GM10248 (cell line): ENCODE measurements around the gene EPS8L1.
"Not testable (repeated sequence)": the region's sequence is repeated elsewhere in the genome, so short reads cannot be mapped to it uniquely, and the experiment has no call there.

Source experiments
- CTCF ChIA-PET: fragments of 300-600 bp; sonication (Branson Sonifier 250); formaldehyde crosslinking; extraction: SDS; loops from one replicate; lab custom pipeline; 2021; ENCODE audit warnings: antibody characterized with exemption; lab: Yijun Ruan, JAX
- POLR2A ChIA-PET: fragments of 350-650 bp; sonication (Branson Sonifier 250); formaldehyde crosslinking; extraction: SDS; loops from one replicate; lab custom pipeline; 2020; ENCODE audit warnings: antibody characterized with exemption; lab: Yijun Ruan, JAX
- DNase-seq: peaks from one replicate; pipeline ENCODE4 v3.0.0; 2012; ENCODE audit errors: extremely low spot score
- CTCF ChIP-seq: IDR thresholded peaks from 2 replicates; pipeline ENCODE4 v1.5.1; 2012; ENCODE audit warnings: mild to moderate bottlenecking, low read depth; ENCODE audit errors: extremely low read depth, missing control alignments, control extremely low read depth

EPS8L1 gene

GRCh38 chr19:55034751-55035150 is 40.9 kb upstream of the EPS8L1 start:
- POLR2A ChIA-PET, result no interaction called here
- no peak for DNase-seq
- CTCF ChIA-PET, result interaction anchor here (0.8 kb wide), 1 partner anchor 597 kb away, joined by 3 read pairs; no protein-coding TSS in a partner anchor
- no peak for TF ChIP-seq CTCF

- no peak for DNase-seq
- POLR2A ChIA-PET, result interaction anchor here (0.7 kb wide), 1 partner anchor 1119 kb away, joined by 6 read pairs; no protein-coding TSS in a partner anchor
- CTCF ChIA-PET, result no interaction called here
- no peak for TF ChIP-seq CTCF
Measured at GRCh38 chr19:55036058-55036457, 39.6 kb upstream of the EPS8L1 start.

- POLR2A ChIA-PET, DNase-seq: not testable (repeated sequence)
- CTCF ChIA-PET, result interaction anchor here (1.2 kb wide), 1 partner anchor 18 kb away, joined by 3 read pairs; no protein-coding TSS in a partner anchor
Measured at GRCh38 chr19:55037603-55038002, 38.1 kb upstream of the EPS8L1 start.

GRCh38 chr19:55040654-55041053 is 35.0 kb upstream of the EPS8L1 start:
- DNase-seq, CTCF ChIA-PET, POLR2A ChIA-PET: not testable (repeated sequence)

- POLR2A ChIA-PET, result no interaction called here
- TF ChIP-seq CTCF, result no peak
- CTCF ChIA-PET, result no interaction called here
- DNase-seq, result no peak
Measured at GRCh38 chr19:55041244-55041626, 34.4 kb upstream of the EPS8L1 start.

GRCh38 chr19:55041627-55042343 is 33.9 kb upstream of the EPS8L1 start:
- no peak for TF ChIP-seq CTCF
- POLR2A ChIA-PET, result interaction anchor here (0.6 kb wide), 2 partner anchors 342 to 807 kb away, joined by 3 to 5 read pairs; no protein-coding TSS in a partner anchor
- DNase-seq, result no peak
- CTCF ChIA-PET, result no interaction called here

- ChIA-PET POLR2A (interaction anchor here (0.6 kb wide), 2 partner anchors 342 to 808 kb away, joined by 3 to 5 read pairs; no protein-coding TSS in a partner anchor), CTCF (no interaction called here)
- DNase-seq, result no peak
- no peak for TF ChIP-seq CTCF
Measured at GRCh38 chr19:55042344-55042678, 33.4 kb upstream of the EPS8L1 start.
